Panc1 (cell line): ENCODE data around the gene KCNA3. TPM values are rescaled to one million over a fixed set of nuclear protein-coding genes. Genes with fewer than 3 reads are reported as not detected.

ENCODE experiments used
- ATAC-seq: fragments of 200-7000 bp; cut with Tn5 transposase; 2 replicates; pipeline ENCODE4 v1.9.1; 2020; ENCODE audit warnings: mild to moderate bottlenecking, moderate library complexity
- BruUV-seq: library from RNA; stranded (reverse); fragments of 400-500 nt; replicated peaks from 2 replicates; lab custom pipeline; 2021; lab: Mats Ljungman, UMichigan
- CTCF ChIA-PET: fragments of 300-600 bp; sonication (Branson Sonifier 250); formaldehyde crosslinking; loops from one replicate; lab custom pipeline; 2022; ENCODE audit warnings: antibody characterized with exemption; lab: Charles Lee
- POLR2A ChIA-PET: fragments of 300-600 bp; sonication (Branson Sonifier 250); formaldehyde crosslinking; loops from one replicate; lab custom pipeline; 2022; ENCODE audit warnings: antibody characterized with exemption; lab: Charles Lee
- DNase-seq: peaks from one replicate; pipeline ENCODE4 v3.0.0-alpha.2; 2010; ENCODE audit warnings: low read depth, low spot score
- H3K27ac ChIP-seq: 2 replicates; pipeline ENCODE4 v1.5.1; 2011; ENCODE audit warnings: mild to moderate bottlenecking, low read length, inconsistent platforms
- H3K27me3 ChIP-seq: fragments of 200-500 bp; sonication (Bioruptor generic); 2 replicates; pipeline ENCODE4 v1.6.0; 2014; ENCODE audit warnings: low read length, inconsistent platforms; ENCODE audit not compliant: control insufficient read depth, insufficient read depth
- H3K36me3 ChIP-seq: fragments of 200-500 bp; sonication (Bioruptor generic); 2 replicates; pipeline ENCODE4 v1.5.1; 2014; ENCODE audit warnings: inconsistent platforms, mild to moderate bottlenecking, low read length, moderate library complexity; ENCODE audit not compliant: control insufficient read depth, insufficient read depth
- H3K4me1 ChIP-seq: 2 replicates; pipeline ENCODE4 v1.5.1; 2011; ENCODE audit warnings: inconsistent platforms, mild to moderate bottlenecking, low read length, moderate library complexity; ENCODE audit not compliant: control insufficient read depth, insufficient read depth
- H3K4me3 ChIP-seq, 2 experiments: 2 replicates each; pipeline ENCODE4 v1.5.1; 2011 to 2012; ENCODE audit warnings: low read depth in 2 of 2, low read length in 2 of 2, mild to moderate bottlenecking in 2 of 2, inconsistent platforms in 1 of 2, moderate library complexity in 1 of 2
- H3K9me3 ChIP-seq: fragments of 200-500 bp; sonication (Bioruptor generic); 2 replicates; pipeline ENCODE4 v1.5.1; 2014; ENCODE audit warnings: low read depth, mild to moderate bottlenecking, inconsistent platforms, low read length, moderate library complexity; ENCODE audit not compliant: control insufficient read depth, insufficient read depth
- CTCF ChIP-seq: fragments of 450-650 bp; IDR thresholded peaks from 2 replicates; pipeline ENCODE4 v1.5.1; 2017; ENCODE audit warnings: mild to moderate bottlenecking
- POLR2AphosphoS5 ChIP-seq: IDR thresholded peaks from 2 replicates; pipeline ENCODE4 v1.6.1; 2012; ENCODE audit warnings: mild to moderate bottlenecking, low read depth, low read length, moderate library complexity
- REST ChIP-seq, 2 experiments: IDR thresholded peaks; 2 replicates each; pipeline ENCODE4 v1.6.1; 2011 to 2012; ENCODE audit warnings: low read depth in 2 of 2, control low read depth in 1 of 2, low read length in 1 of 2, mild to moderate bottlenecking in 1 of 2, moderate library complexity in 1 of 2; ENCODE audit not compliant: insufficient read depth in 1 of 2
- SIN3A ChIP-seq: IDR thresholded peaks from 2 replicates; pipeline ENCODE4 v1.6.1; 2012; ENCODE audit warnings: low read depth, mild to moderate bottlenecking, low read length, moderate library complexity, borderline replicate concordance; ENCODE audit not compliant: insufficient read depth
- TCF7L2 ChIP-seq: IDR thresholded peaks from 2 replicates; pipeline ENCODE4 v1.6.1; 2011; ENCODE audit warnings: mild to moderate bottlenecking, low read depth, low read length, inconsistent platforms
- in situ Hi-C: cut with HindIII; loops from 2 replicates; pipeline ENCODE4 v1.10.0; 2016; ENCODE audit warnings: low sequenced_read_pairs, low pct_unique_long_range_greater_than_20kb
- intact Hi-C: fragments of 100-400 bp; cut with micrococcal nuclease; formaldehyde crosslinking; loops from one replicate; pipeline ENCODE4 v1.10.0; 2022; ENCODE audit not compliant: unreplicated experiment
- total RNA-seq: library from RNA; stranded (reverse); gene quantifications from one replicate; pipeline ENCODE4 v1.2.1, GENCODE V29; 2021; ENCODE audit not compliant: unreplicated experiment

The KCNA3 gene
- total RNA-seq, 1 experiment from 2014 or later, result not detected

- Histone ChIP-seq H3K4me1 (no peaks in the 10 kb centered on the region), H3K36me3 (no peaks in the 10 kb centered on the region), H3K27ac (no peak overlapping the region), H3K4me3 (no peak overlapping the region), H3K27me3 (peaks cover 2% of the 10 kb centered on the region), H3K9me3 (no peaks in the 10 kb centered on the region)
- BruUV-seq, result no TSS peak
- intact Hi-C loops (no loop called here), in situ Hi-C loops (no loop called here)
- DNase-seq, result no peak
- no peak for ATAC-seq
- ChIA-PET POLR2A (no interaction called here), CTCF (no interaction called here)
- TF ChIP-seq REST (IDR thresholded peaks at IDR 0.05; ENCODE audit: insufficient read depth in 1 of 2, low read depth in 2 of 2, low read length in 1 of 2) (no peak), CTCF (no peak), SIN3A (no peak), TCF7L2 (no peak), POLR2AphosphoS5 (no peak)
These were observed 47.0 kb downstream of the KCNA3 start for GRCh38 chr1:110627764-110628163.

- TF ChIP-seq TCF7L2 (no peak), CTCF (no peak), SIN3A (no peak), POLR2AphosphoS5 (no peak), REST (IDR thresholded peaks at IDR 0.05; ENCODE audit: insufficient read depth in 1 of 2, low read depth in 2 of 2, low read length in 1 of 2) (no peak)
- Histone ChIP-seq H3K9me3 (no peaks in the 10 kb centered on the region), H3K36me3 (no peaks in the 10 kb centered on the region), H3K4me1 (no peaks in the 10 kb centered on the region), H3K4me3 (no peak overlapping the region), H3K27ac (no peak overlapping the region), H3K27me3 (peaks cover 10% of the 10 kb centered on the region)
- no TSS peak for BruUV-seq
- ATAC-seq (no peak), DNase-seq (no peak)
- in situ Hi-C loops (no loop called here), intact Hi-C loops (no loop called here)
- CTCF ChIA-PET, result no interaction called here
- POLR2A ChIA-PET, result no interaction called here
These were observed 47.9 kb downstream of the KCNA3 start for GRCh38 chr1:110626889-110627288.

Other genes with a start within 250 kb of the KCNA3 start
- gene PROK1, start 223.8 kb downstream of the KCNA3 start, total RNA-seq, result not detected
- not detected for gene KCNA10, start 155.8 kb downstream of the KCNA3 start, total RNA-seq
- gene KCNA2, start 68.6 kb downstream of the KCNA3 start, total RNA-seq, result 1.1 TPM
- 0.49 TPM for gene CD53, start 198.2 kb upstream of the KCNA3 start, total RNA-seq